Activated naive CD8-positive, alpha-beta T cell treated with anti-CD3 and anti-CD28 coated beads for 36 hours (primary cell): ENCODE results near the gene MAP1A. TPM values are rescaled to one million over a fixed set of nuclear protein-coding genes. Genes with fewer than 3 reads are reported as not detected.
A peak's percentile ranks its signal among the peaks of the same experiment; 100 is the strongest.

ENCODE experiments used
- DNase-seq: peaks from one replicate; pipeline ENCODE4 v3.0.0; 2021
- H3K27ac Mint-ChIP-seq: one replicate; pipeline ENCODE4 v1.8.0; 2022; ENCODE audit warnings: mild to moderate bottlenecking, moderate library complexity, mixed read lengths
- H3K27me3 Mint-ChIP-seq: one replicate; pipeline ENCODE4 v1.8.0; 2022; ENCODE audit warnings: mild to moderate bottlenecking, mixed read lengths
- H3K36me3 Mint-ChIP-seq: one replicate; pipeline ENCODE4 v1.8.0; 2021; ENCODE audit warnings: mild to moderate bottlenecking, mixed read lengths
- H3K4me1 Mint-ChIP-seq: one replicate; pipeline ENCODE4 v1.8.0; 2021; ENCODE audit warnings: mixed read lengths
- H3K4me3 Mint-ChIP-seq: one replicate; pipeline ENCODE4 v1.8.0; 2022; ENCODE audit warnings: mild to moderate bottlenecking, moderate library complexity, mixed read lengths
- H3K9me3 Mint-ChIP-seq: one replicate; pipeline ENCODE4 v1.8.0; 2022; ENCODE audit warnings: mixed read lengths
- total RNA-seq, 2 experiments: library from RNA; stranded (reverse); gene quantifications; one replicate each; pipeline ENCODE4 v1.2.3, GENCODE V29; 2021

MAP1A gene
- total RNA-seq, 2 experiments from 2014 or later: 0.68 TPM

GRCh38 chr15:43505738-43506137 is 11.7 kb upstream of the MAP1A start:
- H3K27ac Mint-ChIP-seq: no peak overlapping the region

GRCh38 chr15:43508421-43508820 is 9.0 kb upstream of the MAP1A start:
- DNase-seq: no peak
- Mint-ChIP-seq H3K27ac (no peak overlapping the region), H3K36me3 (no peaks in the 10 kb centered on the region), H3K27me3 (no peaks in the 10 kb centered on the region), H3K4me1 (peaks cover 20% of the 10 kb centered on the region), H3K4me3 (no peak overlapping the region), H3K9me3 (no peaks in the 10 kb centered on the region)

More at GRCh38 chr15:43505738-43506137, 11.7 kb upstream of the MAP1A start:
- H3K4me1 Mint-ChIP-seq: peaks cover 10% of the 10 kb centered on the region
- H3K27me3 Mint-ChIP-seq: no peaks in the 10 kb centered on the region
- no peak overlapping the region for H3K4me3 Mint-ChIP-seq
- no peaks in the 10 kb centered on the region for H3K36me3 Mint-ChIP-seq
- DNase-seq: no peak
- H3K9me3 Mint-ChIP-seq: no peaks in the 10 kb centered on the region

GRCh38 chr15:43508991-43509659 is 8.3 kb upstream of the MAP1A start:
- no peak overlapping the region for H3K27ac Mint-ChIP-seq
- no peak for DNase-seq
- peak overlapping the region; percentile 4 for H3K4me3 Mint-ChIP-seq
- no peaks in the 10 kb centered on the region for H3K36me3 Mint-ChIP-seq
- H3K9me3 Mint-ChIP-seq: no peaks in the 10 kb centered on the region
- no peaks in the 10 kb centered on the region for H3K27me3 Mint-ChIP-seq
- peaks cover 26% of the 10 kb centered on the region for H3K4me1 Mint-ChIP-seq

- Mint-ChIP-seq H3K4me1 (peaks cover 32% of the 10 kb centered on the region), H3K27me3 (no peaks in the 10 kb centered on the region), H3K27ac (no peak overlapping the region), H3K36me3 (no peaks in the 10 kb centered on the region), H3K4me3 (peak overlapping the region; percentile 85), H3K9me3 (no peaks in the 10 kb centered on the region)
- DNase-seq: no peak
Observed at GRCh38 chr15:43509660-43510199, 7.7 kb upstream of the MAP1A start.

GRCh38 chr15:43510200-43511011 is 7.0 kb upstream of the MAP1A start:
- peak; percentile 99 for DNase-seq
- no peaks in the 10 kb centered on the region for H3K27me3 Mint-ChIP-seq
- peaks cover 32% of the 10 kb centered on the region for H3K4me1 Mint-ChIP-seq
- peak overlapping the region; percentile 85 for H3K4me3 Mint-ChIP-seq
- peak overlapping the region; percentile 80 for H3K27ac Mint-ChIP-seq
- H3K36me3 Mint-ChIP-seq: no peaks in the 10 kb centered on the region
- no peaks in the 10 kb centered on the region for H3K9me3 Mint-ChIP-seq

- peaks cover 3% of the 10 kb centered on the region for H3K27me3 Mint-ChIP-seq
- peak overlapping the region; percentile 85 for H3K4me3 Mint-ChIP-seq
- H3K27ac Mint-ChIP-seq: no peak overlapping the region
- peaks cover 35% of the 10 kb centered on the region for H3K4me1 Mint-ChIP-seq
- H3K9me3 Mint-ChIP-seq: no peaks in the 10 kb centered on the region
- H3K36me3 Mint-ChIP-seq: no peaks in the 10 kb centered on the region
- DNase-seq: no peak
Observed at GRCh38 chr15:43511012-43511885, 6.2 kb upstream of the MAP1A start.

GRCh38 chr15:43513550-43513949 is 3.9 kb upstream of the MAP1A start:
- peaks cover 23% of the 10 kb centered on the region for H3K27me3 Mint-ChIP-seq
- H3K4me3 Mint-ChIP-seq: no peak overlapping the region
- no peaks in the 10 kb centered on the region for H3K36me3 Mint-ChIP-seq
- H3K9me3 Mint-ChIP-seq: no peaks in the 10 kb centered on the region
- H3K4me1 Mint-ChIP-seq: peaks cover 52% of the 10 kb centered on the region
- no peak overlapping the region for H3K27ac Mint-ChIP-seq
- no peak for DNase-seq

- H3K4me1 Mint-ChIP-seq: peaks cover 49% of the 10 kb centered on the region
- H3K9me3 Mint-ChIP-seq: no peaks in the 10 kb centered on the region
- peaks cover 23% of the 10 kb centered on the region for H3K27me3 Mint-ChIP-seq
- H3K27ac Mint-ChIP-seq: no peak overlapping the region
- DNase-seq: no peak
- no peaks in the 10 kb centered on the region for H3K36me3 Mint-ChIP-seq
- no peak overlapping the region for H3K4me3 Mint-ChIP-seq
Observed at GRCh38 chr15:43514241-43515057, 3.0 kb upstream of the MAP1A start.

GRCh38 chr15:43515741-43516140 is 1.7 kb upstream of the MAP1A start:
- H3K4me3 Mint-ChIP-seq: no peak overlapping the region
- H3K27me3 Mint-ChIP-seq: peaks cover 29% of the 10 kb centered on the region
- H3K27ac Mint-ChIP-seq: no peak overlapping the region
- no peaks in the 10 kb centered on the region for H3K36me3 Mint-ChIP-seq
- H3K9me3 Mint-ChIP-seq: no peaks in the 10 kb centered on the region
- no peak for DNase-seq
- peaks cover 41% of the 10 kb centered on the region for H3K4me1 Mint-ChIP-seq

- peaks cover 29% of the 10 kb centered on the region for H3K27me3 Mint-ChIP-seq
- H3K4me1 Mint-ChIP-seq: peaks cover 38% of the 10 kb centered on the region
- no peak for DNase-seq
- H3K27ac Mint-ChIP-seq: no peak overlapping the region
- no peaks in the 10 kb centered on the region for H3K9me3 Mint-ChIP-seq
- no peaks in the 10 kb centered on the region for H3K36me3 Mint-ChIP-seq
- H3K4me3 Mint-ChIP-seq: no peak overlapping the region
Observed at GRCh38 chr15:43516185-43516584, 1.2 kb upstream of the MAP1A start.

GRCh38 chr15:43516801-43517353 is 531 bp upstream of the MAP1A start:
- Mint-ChIP-seq H3K9me3 (no peaks in the 10 kb centered on the region), H3K4me3 (no peak overlapping the region)

GRCh38 chr15:43518197-43518761 is 871 bp downstream of the MAP1A start:
- Mint-ChIP-seq H3K9me3 (no peaks in the 10 kb centered on the region), H3K4me3 (peak overlapping the region; percentile 64), H3K36me3 (no peaks in the 10 kb centered on the region), H3K27ac (no peak overlapping the region), H3K4me1 (peaks cover 33% of the 10 kb centered on the region), H3K27me3 (peaks cover 29% of the 10 kb centered on the region)
- no peak for DNase-seq

More at GRCh38 chr15:43516801-43517353, 531 bp upstream of the MAP1A start:
- no peak for DNase-seq
- Mint-ChIP-seq H3K27me3 (peaks cover 29% of the 10 kb centered on the region), H3K36me3 (no peaks in the 10 kb centered on the region), H3K27ac (no peak overlapping the region), H3K4me1 (peaks cover 35% of the 10 kb centered on the region)

- DNase-seq: no peak
- Mint-ChIP-seq H3K4me3 (peak overlapping the region; percentile 15), H3K27me3 (peaks cover 29% of the 10 kb centered on the region), H3K27ac (no peak overlapping the region), H3K9me3 (no peaks in the 10 kb centered on the region), H3K4me1 (peaks cover 25% of the 10 kb centered on the region), H3K36me3 (no peaks in the 10 kb centered on the region)
Observed at GRCh38 chr15:43519196-43519595, 1.8 kb downstream of the MAP1A start.
